GM12891 (cell line): ENCODE measurements around the gene RGS16.

Source experiments
- DNase-seq: peaks from one replicate; pipeline ENCODE4 v3.0.0; 2011; ENCODE audit warnings: low spot score; ENCODE audit not compliant: insufficient read length
- FAIRE-seq: peaks from 2 replicates; lab custom pipeline; 2011; peaks lifted over from hg19 to GRCh38; lab: Jason Lieb, UNC
- PAX5 ChIP-seq: IDR thresholded peaks from 2 replicates; pipeline ENCODE4 v1.6.1; 2011; ENCODE audit warnings: low read length, moderate library complexity, mild to moderate bottlenecking; ENCODE audit not compliant: insufficient read depth, severe bottlenecking
- POLR2A ChIP-seq: IDR thresholded peaks from 2 replicates; pipeline ENCODE4 v1.6.1; 2011; ENCODE audit warnings: low read depth, low read length, control low read depth
- POLR2AphosphoS5 ChIP-seq: IDR thresholded peaks from 2 replicates; pipeline ENCODE4 v1.6.1; 2011; ENCODE audit warnings: low read depth, low read length, control low read depth
- POU2F2 ChIP-seq: IDR thresholded peaks from 2 replicates; pipeline ENCODE4 v1.6.1; 2011; ENCODE audit warnings: low read depth, mild to moderate bottlenecking, control low read depth, low read length, moderate library complexity
- SPI1 ChIP-seq: IDR thresholded peaks from 2 replicates; pipeline ENCODE4 v1.6.1; 2011; ENCODE audit warnings: low read depth, low read length, control low read depth
- TAF1 ChIP-seq: IDR thresholded peaks from 2 replicates; pipeline ENCODE4 v1.6.1; 2011; ENCODE audit warnings: low read depth, low read length, control low read depth

The RGS16 gene

DNA sequence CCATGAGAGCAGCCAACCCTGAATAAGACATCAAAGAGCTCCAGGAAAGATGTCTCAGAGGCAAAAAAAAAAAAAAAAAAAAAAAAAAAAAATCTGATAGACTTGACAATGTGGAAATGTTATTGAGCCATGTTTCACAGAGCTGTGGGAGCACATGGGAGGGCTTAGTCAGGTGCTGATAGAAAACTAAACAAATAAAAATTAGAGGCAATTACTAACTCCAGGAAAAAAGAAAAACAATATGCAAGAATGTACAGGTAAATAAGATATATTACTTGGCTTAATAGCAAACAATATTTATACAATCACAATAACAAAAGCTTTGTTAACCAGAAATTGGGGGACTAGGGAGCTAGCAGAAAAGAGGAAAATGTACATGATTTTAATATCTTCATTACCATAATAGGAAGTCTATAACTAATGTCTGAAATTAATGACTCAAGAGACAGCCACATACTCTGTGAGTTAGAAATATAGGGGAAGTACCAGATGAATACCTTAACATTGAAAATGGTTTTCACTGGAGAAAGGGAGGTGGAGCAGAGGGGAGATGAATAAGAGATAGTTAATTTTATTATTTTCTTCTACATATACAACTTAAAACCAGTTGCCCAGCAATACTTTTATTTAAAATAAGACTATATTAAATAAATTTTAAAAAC is 16.9 kb upstream of the RGS16 start:
- FAIRE-seq: no peak
- no peak for DNase-seq
- no peak for TF ChIP-seq POU2F2
- no peak for TF ChIP-seq POLR2AphosphoS5
- no peak for TF ChIP-seq POLR2A
- no peak for TF ChIP-seq SPI1

- FAIRE-seq (no peak), DNase-seq (no peak)
- TF ChIP-seq POU2F2 (no peak), PAX5 (no peak), SPI1 (no peak)
Observed at GRCh38 chr1:182617734-182618351, 13.7 kb upstream of the RGS16 start.

GRCh38 chr1:182617014-182617429 is 12.8 kb upstream of the RGS16 start:
- FAIRE-seq (peak; percentile 31), DNase-seq (no peak)
- TF ChIP-seq TAF1 (no peak), POLR2A (no peak)

- peak; percentile 50 for DNase-seq
- peak; percentile 91 for FAIRE-seq
- TF ChIP-seq POU2F2 (0 out of 2 replicates have a peak, but pooled peaks have one; percentile 64), POLR2A (peak; percentile 11; the same call in 1 of the 2 replicates), PAX5 (peak; percentile 15), POLR2AphosphoS5 (no peak)
Observed at GRCh38 chr1:182616130-182617013, 12.2 kb upstream of the RGS16 start.

- TF ChIP-seq SPI1: no peak
- TF ChIP-seq POLR2A: 0 out of 2 replicates have a peak, but pooled peaks have one; percentile 11
- no peak for DNase-seq
- peak; percentile 31 for FAIRE-seq
Observed at GRCh38 chr1:182615468-182616129, 11.4 kb upstream of the RGS16 start.

GRCh38 chr1:182614796-182615454 is 10.7 kb upstream of the RGS16 start:
- peak; percentile 66 for FAIRE-seq
- TF ChIP-seq TAF1 (peak; percentile 51), PAX5 (peak; percentile 88), POLR2AphosphoS5 (peak; percentile 62), POLR2A (peak; percentile 61; the same call in 1 of the 2 replicates), POU2F2 (peak; percentile 40), SPI1 (no peak)
- peak; percentile 46 for DNase-seq

- TF ChIP-seq POLR2A: no peak
- FAIRE-seq (peak; percentile 9), DNase-seq (no peak)
Observed at GRCh38 chr1:182611787-182612186, 7.6 kb upstream of the RGS16 start.

DNA sequence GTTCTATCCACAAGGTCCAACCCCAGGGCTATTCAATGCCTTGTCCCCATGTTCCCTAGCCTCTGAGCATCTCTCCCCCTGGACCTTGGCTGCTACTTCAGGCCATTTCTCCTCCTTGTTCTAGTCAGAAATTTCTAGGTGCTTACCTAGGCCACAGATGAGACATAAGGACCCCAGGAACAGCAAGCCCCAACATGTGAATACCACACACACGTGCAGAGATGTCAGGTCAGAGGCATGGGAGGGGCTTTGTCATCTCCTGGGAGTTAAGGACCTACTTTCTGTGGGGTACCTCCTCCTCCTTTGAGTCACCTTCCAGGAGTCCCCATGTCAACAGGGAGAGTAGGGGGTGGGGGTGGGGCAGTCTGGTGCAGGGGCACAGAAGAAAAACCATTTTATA is 7.1 kb upstream of the RGS16 start:
- DNase-seq (no peak), FAIRE-seq (peak; percentile 20)
- TF ChIP-seq PAX5: no peak
- TF ChIP-seq POU2F2: no peak
- TF ChIP-seq POLR2A: no peak

GRCh38 chr1:182610606-182611194 is 6.5 kb upstream of the RGS16 start:
- FAIRE-seq: no peak
- no peak for TF ChIP-seq POLR2A
- TF ChIP-seq POLR2AphosphoS5: no peak
- DNase-seq: no peak

- DNase-seq (no peak), FAIRE-seq (peak; percentile 56)
- TF ChIP-seq POLR2AphosphoS5 (no peak), POU2F2 (no peak), TAF1 (no peak), POLR2A (no peak), PAX5 (no peak), SPI1 (peak; percentile 32; the same call in 1 of the 2 replicates)
Observed at GRCh38 chr1:182608845-182609610, 4.8 kb upstream of the RGS16 start.
